GM23338 (cell line): ENCODE data around the gene RNF26. TPM values are rescaled to one million over a fixed set of nuclear protein-coding genes. Genes with fewer than 3 reads are reported as not detected.
A peak's percentile ranks its signal among the peaks of the same experiment; 100 is the strongest.

Experiments
- ATAC-seq: fragments of 200-7000 bp; cut with Tn5 transposase; 3 replicates; pipeline ENCODE4 v1.9.1; 2020
- DNase-seq: peaks from one replicate; pipeline ENCODE4 v3.0.0-alpha.2; 2015; ENCODE audit warnings: low spot score
- H2AFZ ChIP-seq: fragments of 200-600 bp; sonication (generic); 2 replicates; pipeline ENCODE4 v1.8.0; 2016; ENCODE audit warnings: antibody characterized with exemption, mild to moderate bottlenecking, moderate library complexity
- H3F3A ChIP-seq: fragments of 200-600 bp; sonication (generic); replicated peaks from 2 replicates; pipeline ENCODE4 v1.8.0; 2017; ENCODE audit warnings: antibody characterized with exemption, mixed run types, low read depth
- H3K27ac ChIP-seq: fragments of 200-600 bp; sonication (generic); 2 replicates; pipeline ENCODE4 v1.6.1; 2016; ENCODE audit warnings: low read depth
- H3K27me3 ChIP-seq: fragments of 200-600 bp; sonication (generic); 2 replicates; pipeline ENCODE4 v1.8.0; 2016; ENCODE audit warnings: mild to moderate bottlenecking, mixed run types, moderate library complexity; ENCODE audit not compliant: insufficient read depth
- H3K36me3 ChIP-seq: fragments of 200-600 bp; sonication (generic); 2 replicates; pipeline ENCODE4 v1.8.0; 2016; ENCODE audit warnings: mild to moderate bottlenecking; ENCODE audit not compliant: insufficient read depth
- H3K4me1 ChIP-seq: fragments of 200-600 bp; sonication (generic); 2 replicates; pipeline ENCODE4 v1.8.0; 2016; ENCODE audit warnings: mild to moderate bottlenecking, moderate library complexity; ENCODE audit not compliant: insufficient read depth
- H3K4me2 ChIP-seq: fragments of 200-600 bp; sonication (generic); 2 replicates; pipeline ENCODE4 v1.7.1; 2017; ENCODE audit warnings: mixed run types
- H3K4me3 ChIP-seq: fragments of 200-600 bp; sonication (generic); 2 replicates; pipeline ENCODE4 v1.6.1; 2016; ENCODE audit warnings: mixed run types
- H3K79me2 ChIP-seq: fragments of 200-600 bp; sonication (generic); replicated peaks from 2 replicates; pipeline ENCODE4 v1.8.0; 2017; ENCODE audit warnings: mild to moderate bottlenecking; ENCODE audit not compliant: insufficient read depth
- H3K9me2 ChIP-seq: fragments of 200-600 bp; sonication (generic); 2 replicates; pipeline ENCODE4 v1.8.0; 2017; ENCODE audit not compliant: insufficient read depth
- H4K20me1 ChIP-seq: fragments of 200-600 bp; sonication (generic); replicated peaks from 2 replicates; pipeline ENCODE4 v1.8.0; 2017; ENCODE audit warnings: mild to moderate bottlenecking; ENCODE audit not compliant: insufficient read depth
- H3K27ac Mint-ChIP-seq: 2 replicates; pipeline ENCODE4 v1.8.0; 2020; ENCODE audit warnings: inconsistent platforms, mild to moderate bottlenecking, moderate library complexity, mixed read lengths
- H3K27me3 Mint-ChIP-seq: 3 replicates; pipeline ENCODE4 v1.8.0; 2022; ENCODE audit warnings: low read depth, mild to moderate bottlenecking, moderate library complexity, mixed read lengths, inconsistent platforms; ENCODE audit not compliant: insufficient read depth, poor library complexity
- H3K36me3 Mint-ChIP-seq: 3 replicates; pipeline ENCODE4 v1.8.0; 2021; ENCODE audit warnings: low read depth, mild to moderate bottlenecking, inconsistent platforms, moderate library complexity, mixed read lengths
- H3K4me1 Mint-ChIP-seq: 3 replicates; pipeline ENCODE4 v1.8.0; 2020; ENCODE audit warnings: mild to moderate bottlenecking, inconsistent platforms, mixed read lengths
- H3K4me3 Mint-ChIP-seq: 3 replicates; pipeline ENCODE4 v1.8.0; 2021; ENCODE audit warnings: moderate library complexity, mild to moderate bottlenecking, inconsistent platforms, mixed read lengths
- H3K9me3 Mint-ChIP-seq: 3 replicates; pipeline ENCODE4 v1.8.0; 2020; ENCODE audit warnings: moderate library complexity, mild to moderate bottlenecking, inconsistent platforms, mixed read lengths
- CREB1 ChIP-seq: fragments of 250-450 bp; sonication (Bioruptor Pico); IDR thresholded peaks from 2 replicates; pipeline ENCODE4 v1.5.0; 2020; ENCODE audit warnings: low read depth, mild to moderate bottlenecking, moderate library complexity
- EZH2 ChIP-seq: fragments of 200-600 bp; sonication (generic); IDR thresholded peaks from one replicate; pipeline ENCODE4 v1.8.0; 2017; ENCODE audit warnings: antibody characterized with exemption, mild to moderate bottlenecking, low read depth; ENCODE audit not compliant: unreplicated experiment
- JUNB ChIP-seq: IDR thresholded peaks from one replicate; pipeline ENCODE4 v1.6.1; 2016; ENCODE audit warnings: antibody characterized with exemption; ENCODE audit not compliant: unreplicated experiment
- NANOG ChIP-seq: IDR thresholded peaks from 2 replicates; pipeline ENCODE4 v1.6.1; 2016; ENCODE audit warnings: antibody characterized with exemption, borderline replicate concordance
- STAT1 ChIP-seq: IDR thresholded peaks from one replicate; pipeline ENCODE4 v1.6.1; 2016; ENCODE audit warnings: antibody characterized with exemption; ENCODE audit not compliant: unreplicated experiment
- ZNF114 ChIP-seq: fragments of 250-450 bp; sonication (Bioruptor Pico); IDR thresholded peaks from 2 replicates; pipeline ENCODE4 v1.5.0; 2020; ENCODE audit warnings: mild to moderate bottlenecking, moderate library complexity
- ZNF331 ChIP-seq: fragments of 250-450 bp; sonication (Bioruptor Pico); IDR thresholded peaks from 2 replicates; pipeline ENCODE4 v1.5.0; 2020; ENCODE audit warnings: low read depth, mild to moderate bottlenecking, moderate library complexity
- polyA plus RNA-seq: library from polyadenylated mRNA; unstranded; fragments of >200 nt; fragmentation: Nextera tagmentation; extraction: Ambion mirVana; gene quantifications from 2 replicates; pipeline ENCODE4 v1.2.1, GENCODE V29; 2016
- total RNA-seq: library from RNA; depleted of rRNA; stranded (reverse); fragments of >200 nt; shearing (Covaris generic); gene quantifications from 2 replicates; pipeline ENCODE4 v1.2.3, GENCODE V29; 2014
- TF ChIP-seq, protein P1 (sequence below), 2 experiments: fragments of 200-600 bp in 1 of 2; sonication (generic) in 1 of 2; conservative IDR thresholded peaks; 2 replicates each; pipeline versions ENCODE4 v1.5.1 to v1.6.1; 2016 to 2017; ENCODE audit warnings: antibody characterized with exemption in 2 of 2, low read depth in 2 of 2, mild to moderate bottlenecking in 2 of 2, moderate library complexity in 1 of 2
- TF ChIP-seq, protein P2 (sequence below): fragments of 250-450 bp; sonication (Bioruptor Pico); IDR thresholded peaks from 2 replicates; pipeline ENCODE4 v1.5.0; 2020; ENCODE audit warnings: mild to moderate bottlenecking, moderate library complexity
- TF ChIP-seq, protein P3 (sequence below): IDR thresholded peaks from one replicate; pipeline ENCODE4 v1.6.1; 2018; ENCODE audit warnings: antibody characterized with exemption; ENCODE audit not compliant: unreplicated experiment

Gene RNF26
- total and polyA plus RNA-seq, 2 experiments from 2014 or later: 31.8 to 58.3 TPM

DNA sequence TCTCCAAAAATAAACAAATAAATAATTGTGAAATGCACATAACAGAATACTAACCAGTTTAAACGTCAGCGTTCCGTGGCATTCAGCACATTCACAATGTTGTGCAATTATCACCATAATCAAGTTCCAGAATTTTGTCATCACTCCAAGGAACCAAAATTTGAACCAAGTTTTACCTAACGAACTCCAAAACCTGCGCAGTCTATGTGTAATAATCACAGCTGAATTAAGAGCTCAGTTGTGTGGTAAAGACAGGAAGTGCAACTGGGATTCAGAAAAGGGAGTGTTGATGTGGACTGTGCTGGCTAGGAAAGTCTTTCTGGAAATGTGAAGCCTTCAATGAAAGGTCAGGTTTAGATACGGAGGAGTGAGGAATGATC lies 12.0 kb upstream of the RNF26 start:
- no peak for ATAC-seq
- Mint-ChIP-seq H3K4me1 (peaks cover 37% of the 10 kb centered on the region), H3K36me3 (no peaks in the 10 kb centered on the region), H3K27ac (no peak overlapping the region), H3K9me3 (no peaks in the 10 kb centered on the region), H3K4me3 (no peak overlapping the region), H3K27me3 (peaks cover 28% of the 10 kb centered on the region)
- H4K20me1 ChIP-seq: no peaks in the 10 kb centered on the region
- peak overlapping the region; percentile 98 for H3K4me2 ChIP-seq
- no peaks in the 10 kb centered on the region for H3K9me2 ChIP-seq
- DNase-seq: no peak
- TF ChIP-seq NANOG (no peak), ZNF114 (CRISPR knock-in tag) (no peak)
- TF ChIP-seq, protein P1, sequence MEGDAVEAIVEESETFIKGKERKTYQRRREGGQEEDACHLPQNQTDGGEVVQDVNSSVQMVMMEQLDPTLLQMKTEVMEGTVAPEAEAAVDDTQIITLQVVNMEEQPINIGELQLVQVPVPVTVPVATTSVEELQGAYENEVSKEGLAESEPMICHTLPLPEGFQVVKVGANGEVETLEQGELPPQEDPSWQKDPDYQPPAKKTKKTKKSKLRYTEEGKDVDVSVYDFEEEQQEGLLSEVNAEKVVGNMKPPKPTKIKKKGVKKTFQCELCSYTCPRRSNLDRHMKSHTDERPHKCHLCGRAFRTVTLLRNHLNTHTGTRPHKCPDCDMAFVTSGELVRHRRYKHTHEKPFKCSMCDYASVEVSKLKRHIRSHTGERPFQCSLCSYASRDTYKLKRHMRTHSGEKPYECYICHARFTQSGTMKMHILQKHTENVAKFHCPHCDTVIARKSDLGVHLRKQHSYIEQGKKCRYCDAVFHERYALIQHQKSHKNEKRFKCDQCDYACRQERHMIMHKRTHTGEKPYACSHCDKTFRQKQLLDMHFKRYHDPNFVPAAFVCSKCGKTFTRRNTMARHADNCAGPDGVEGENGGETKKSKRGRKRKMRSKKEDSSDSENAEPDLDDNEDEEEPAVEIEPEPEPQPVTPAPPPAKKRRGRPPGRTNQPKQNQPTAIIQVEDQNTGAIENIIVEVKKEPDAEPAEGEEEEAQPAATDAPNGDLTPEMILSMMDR (conservative IDR thresholded peaks at IDR 0.05; ENCODE audit: low read depth in 2 of 2): 0 out of 4 replicates have a peak, but pooled peaks of 1 of the 2 experiments have one; percentile 13
- H3K4me3 ChIP-seq: peak overlapping the region; percentile 80; the same call in 1 of the 2 replicates
- no peaks in the 10 kb centered on the region for H3K36me3 ChIP-seq
- H3K4me1 ChIP-seq: peaks cover 41% of the 10 kb centered on the region
- no peak overlapping the region for H3K27ac ChIP-seq
- H3K79me2 ChIP-seq: no peaks in the 10 kb centered on the region
- peaks cover 17% of the 10 kb centered on the region for H3F3A ChIP-seq
- peaks cover 16% of the 10 kb centered on the region for H3K27me3 ChIP-seq
- H2AFZ ChIP-seq: 0 out of 2 replicates have a peak overlapping the region, but pooled peaks have one; percentile 53

DNA sequence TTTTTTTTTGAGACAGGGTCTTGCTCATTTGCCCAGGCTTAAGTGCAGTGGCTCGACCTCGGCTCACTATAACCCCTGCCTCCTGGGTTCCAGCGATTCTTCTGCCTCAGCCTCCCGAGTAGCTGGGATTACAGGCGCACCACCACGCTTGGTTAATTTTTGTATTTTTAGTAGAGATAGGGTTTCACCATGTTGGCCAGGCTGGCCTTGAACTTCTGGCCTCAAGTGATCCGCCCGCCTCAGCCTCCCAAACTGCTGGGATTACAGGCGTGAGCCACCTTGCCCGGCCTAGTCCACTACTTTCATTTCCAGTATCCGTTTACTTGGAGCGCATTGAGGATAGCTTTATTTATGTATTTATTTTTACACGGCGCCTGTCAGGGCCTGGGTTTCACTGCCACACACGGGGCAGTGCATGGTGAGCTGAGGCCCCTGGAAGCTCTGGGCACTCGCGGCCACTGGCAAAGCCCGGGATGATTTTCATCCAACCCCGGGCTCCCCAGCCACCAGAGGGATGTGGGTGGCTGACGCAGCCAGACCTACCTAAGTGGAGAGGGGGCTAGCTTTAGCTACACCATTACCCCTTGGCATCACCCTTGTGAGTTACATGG lies 11.3 kb upstream of the RNF26 start:
- Histone ChIP-seq H3K27ac (no peak overlapping the region), H3K79me2 (no peaks in the 10 kb centered on the region), H3K36me3 (no peaks in the 10 kb centered on the region), H3K27me3 (peaks cover 9% of the 10 kb centered on the region; the same call in 1 of the 2 replicates), H4K20me1 (no peaks in the 10 kb centered on the region), H3K4me1 (peaks cover 34% of the 10 kb centered on the region), H3K4me2 (no peak overlapping the region), H3K4me3 (no peak overlapping the region), H2AFZ (no peak overlapping the region), H3F3A (peaks cover 11% of the 10 kb centered on the region), H3K9me2 (no peaks in the 10 kb centered on the region)
- Mint-ChIP-seq H3K9me3 (no peaks in the 10 kb centered on the region), H3K4me1 (peaks cover 30% of the 10 kb centered on the region), H3K27me3 (peaks cover 24% of the 10 kb centered on the region), H3K4me3 (no peak overlapping the region), H3K27ac (no peak overlapping the region), H3K36me3 (no peaks in the 10 kb centered on the region)
- DNase-seq (no peak), ATAC-seq (no peak)
- no peak for TF ChIP-seq STAT1
- TF ChIP-seq, protein P2, sequence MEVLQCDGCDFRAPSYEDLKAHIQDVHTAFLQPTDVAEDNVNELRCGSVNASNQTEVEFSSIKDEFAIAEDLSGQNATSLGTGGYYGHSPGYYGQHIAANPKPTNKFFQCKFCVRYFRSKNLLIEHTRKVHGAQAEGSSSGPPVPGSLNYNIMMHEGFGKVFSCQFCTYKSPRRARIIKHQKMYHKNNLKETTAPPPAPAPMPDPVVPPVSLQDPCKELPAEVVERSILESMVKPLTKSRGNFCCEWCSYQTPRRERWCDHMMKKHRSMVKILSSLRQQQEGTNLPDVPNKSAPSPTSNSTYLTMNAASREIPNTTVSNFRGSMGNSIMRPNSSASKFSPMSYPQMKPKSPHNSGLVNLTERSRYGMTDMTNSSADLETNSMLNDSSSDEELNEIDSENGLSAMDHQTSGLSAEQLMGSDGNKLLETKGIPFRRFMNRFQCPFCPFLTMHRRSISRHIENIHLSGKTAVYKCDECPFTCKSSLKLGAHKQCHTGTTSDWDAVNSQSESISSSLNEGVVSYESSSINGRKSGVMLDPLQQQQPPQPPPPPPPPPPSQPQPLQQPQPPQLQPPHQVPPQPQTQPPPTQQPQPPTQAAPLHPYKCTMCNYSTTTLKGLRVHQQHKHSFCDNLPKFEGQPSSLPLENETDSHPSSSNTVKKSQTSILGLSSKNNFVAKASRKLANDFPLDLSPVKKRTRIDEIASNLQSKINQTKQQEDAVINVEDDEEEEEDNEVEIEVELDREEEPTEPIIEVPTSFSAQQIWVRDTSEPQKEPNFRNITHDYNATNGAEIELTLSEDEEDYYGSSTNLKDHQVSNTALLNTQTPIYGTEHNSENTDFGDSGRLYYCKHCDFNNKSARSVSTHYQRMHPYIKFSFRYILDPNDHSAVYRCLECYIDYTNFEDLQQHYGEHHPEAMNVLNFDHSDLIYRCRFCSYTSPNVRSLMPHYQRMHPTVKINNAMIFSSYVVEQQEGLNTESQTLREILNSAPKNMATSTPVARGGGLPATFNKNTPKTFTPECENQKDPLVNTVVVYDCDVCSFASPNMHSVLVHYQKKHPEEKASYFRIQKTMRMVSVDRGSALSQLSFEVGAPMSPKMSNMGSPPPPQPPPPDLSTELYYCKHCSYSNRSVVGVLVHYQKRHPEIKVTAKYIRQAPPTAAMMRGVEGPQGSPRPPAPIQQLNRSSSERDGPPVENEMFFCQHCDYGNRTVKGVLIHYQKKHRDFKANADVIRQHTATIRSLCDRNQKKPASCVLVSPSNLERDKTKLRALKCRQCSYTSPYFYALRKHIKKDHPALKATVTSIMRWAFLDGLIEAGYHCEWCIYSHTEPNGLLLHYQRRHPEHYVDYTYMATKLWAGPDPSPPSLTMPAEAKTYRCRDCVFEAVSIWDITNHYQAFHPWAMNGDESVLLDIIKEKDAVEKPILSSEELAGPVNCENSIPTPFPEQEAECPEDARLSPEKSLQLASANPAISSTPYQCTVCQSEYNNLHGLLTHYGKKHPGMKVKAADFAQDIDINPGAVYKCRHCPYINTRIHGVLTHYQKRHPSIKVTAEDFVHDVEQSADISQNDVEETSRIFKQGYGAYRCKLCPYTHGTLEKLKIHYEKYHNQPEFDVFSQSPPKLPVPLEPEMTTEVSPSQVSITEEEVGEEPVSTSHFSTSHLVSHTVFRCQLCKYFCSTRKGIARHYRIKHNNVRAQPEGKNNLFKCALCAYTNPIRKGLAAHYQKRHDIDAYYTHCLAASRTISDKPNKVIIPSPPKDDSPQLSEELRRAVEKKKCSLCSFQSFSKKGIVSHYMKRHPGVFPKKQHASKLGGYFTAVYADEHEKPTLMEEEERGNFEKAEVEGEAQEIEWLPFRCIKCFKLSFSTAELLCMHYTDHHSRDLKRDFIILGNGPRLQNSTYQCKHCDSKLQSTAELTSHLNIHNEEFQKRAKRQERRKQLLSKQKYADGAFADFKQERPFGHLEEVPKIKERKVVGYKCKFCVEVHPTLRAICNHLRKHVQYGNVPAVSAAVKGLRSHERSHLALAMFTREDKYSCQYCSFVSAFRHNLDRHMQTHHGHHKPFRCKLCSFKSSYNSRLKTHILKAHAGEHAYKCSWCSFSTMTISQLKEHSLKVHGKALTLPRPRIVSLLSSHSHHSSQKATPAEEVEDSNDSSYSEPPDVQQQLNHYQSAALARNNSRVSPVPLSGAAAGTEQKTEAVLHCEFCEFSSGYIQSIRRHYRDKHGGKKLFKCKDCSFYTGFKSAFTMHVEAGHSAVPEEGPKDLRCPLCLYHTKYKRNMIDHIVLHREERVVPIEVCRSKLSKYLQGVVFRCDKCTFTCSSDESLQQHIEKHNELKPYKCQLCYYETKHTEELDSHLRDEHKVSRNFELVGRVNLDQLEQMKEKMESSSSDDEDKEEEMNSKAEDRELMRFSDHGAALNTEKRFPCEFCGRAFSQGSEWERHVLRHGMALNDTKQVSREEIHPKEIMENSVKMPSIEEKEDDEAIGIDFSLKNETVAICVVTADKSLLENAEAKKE: no peak
- TF ChIP-seq NANOG: no peak
- TF ChIP-seq ZNF114 (CRISPR knock-in tag): no peak
- TF ChIP-seq JUNB: no peak
- no peak for TF ChIP-seq ZNF331
- no peak for TF ChIP-seq EZH2
- TF ChIP-seq CREB1: no peak
- TF ChIP-seq, protein P3, sequence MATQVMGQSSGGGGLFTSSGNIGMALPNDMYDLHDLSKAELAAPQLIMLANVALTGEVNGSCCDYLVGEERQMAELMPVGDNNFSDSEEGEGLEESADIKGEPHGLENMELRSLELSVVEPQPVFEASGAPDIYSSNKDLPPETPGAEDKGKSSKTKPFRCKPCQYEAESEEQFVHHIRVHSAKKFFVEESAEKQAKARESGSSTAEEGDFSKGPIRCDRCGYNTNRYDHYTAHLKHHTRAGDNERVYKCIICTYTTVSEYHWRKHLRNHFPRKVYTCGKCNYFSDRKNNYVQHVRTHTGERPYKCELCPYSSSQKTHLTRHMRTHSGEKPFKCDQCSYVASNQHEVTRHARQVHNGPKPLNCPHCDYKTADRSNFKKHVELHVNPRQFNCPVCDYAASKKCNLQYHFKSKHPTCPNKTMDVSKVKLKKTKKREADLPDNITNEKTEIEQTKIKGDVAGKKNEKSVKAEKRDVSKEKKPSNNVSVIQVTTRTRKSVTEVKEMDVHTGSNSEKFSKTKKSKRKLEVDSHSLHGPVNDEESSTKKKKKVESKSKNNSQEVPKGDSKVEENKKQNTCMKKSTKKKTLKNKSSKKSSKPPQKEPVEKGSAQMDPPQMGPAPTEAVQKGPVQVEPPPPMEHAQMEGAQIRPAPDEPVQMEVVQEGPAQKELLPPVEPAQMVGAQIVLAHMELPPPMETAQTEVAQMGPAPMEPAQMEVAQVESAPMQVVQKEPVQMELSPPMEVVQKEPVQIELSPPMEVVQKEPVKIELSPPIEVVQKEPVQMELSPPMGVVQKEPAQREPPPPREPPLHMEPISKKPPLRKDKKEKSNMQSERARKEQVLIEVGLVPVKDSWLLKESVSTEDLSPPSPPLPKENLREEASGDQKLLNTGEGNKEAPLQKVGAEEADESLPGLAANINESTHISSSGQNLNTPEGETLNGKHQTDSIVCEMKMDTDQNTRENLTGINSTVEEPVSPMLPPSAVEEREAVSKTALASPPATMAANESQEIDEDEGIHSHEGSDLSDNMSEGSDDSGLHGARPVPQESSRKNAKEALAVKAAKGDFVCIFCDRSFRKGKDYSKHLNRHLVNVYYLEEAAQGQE: no peak
